Peyer's patch (tissue), 4 donors: ENCODE results near the gene NXPH2. TPM values are rescaled to one million over a fixed set of nuclear protein-coding genes. Genes with fewer than 3 reads are reported as not detected.

Experiments
- DNase-seq, 3 donors: peaks; one replicate each; pipeline ENCODE4 v3.0.0-alpha.2; 2017 to 2019
- H3K27ac ChIP-seq, 4 donors: fragments of 200-600 bp; sonication (generic); one replicate each; pipeline ENCODE4 v1.5.1; 2016 to 2019
- H3K27me3 ChIP-seq, 2 donors: fragments of 200-600 bp; sonication (generic); one replicate each; pipeline ENCODE4 v1.5.1; 2019
- H3K36me3 ChIP-seq, 3 donors: fragments of 200-600 bp; sonication (generic); one replicate each; pipeline ENCODE4 v1.5.1; 2016 to 2019
- H3K4me1 ChIP-seq, 4 donors: fragments of 200-600 bp; sonication (generic); one replicate each; pipeline ENCODE4 v1.5.1; 2016 to 2019
- H3K4me3 ChIP-seq, 4 donors: fragments of 200-600 bp; sonication (generic); 1 replicate in 3 of 4; 2 replicates in 1 of 4; pipeline ENCODE4 v1.5.1; 2016 to 2019; ENCODE audit warnings: mild to moderate bottlenecking in 1 of 4
- H3K9me3 ChIP-seq, 4 donors: fragments of 200-600 bp; sonication (generic); one replicate each; pipeline ENCODE4 v1.5.1; 2016 to 2019; ENCODE audit warnings: mild to moderate bottlenecking in 1 of 4
- CTCF ChIP-seq, 6 experiments: fragments of 450-650 bp in 4 of 6; fragments of 200-600 bp in 2 of 6; sonication (generic) in 1 of 6; IDR thresholded peaks; one replicate each; pipeline ENCODE4 v1.5.1; 2017 to 2019; ENCODE audit warnings: antibody characterized with exemption in 6 of 6, mild to moderate bottlenecking in 3 of 6, moderate library complexity in 1 of 6
- POLR2A ChIP-seq, 2 donors: fragments of 450-650 bp; IDR thresholded peaks; one replicate each; pipeline ENCODE4 v1.5.1; 2017; ENCODE audit warnings: antibody characterized with exemption in 2 of 2, mild to moderate bottlenecking in 2 of 2, moderate library complexity in 2 of 2
- total RNA-seq, 4 donors: library from RNA; depleted of rRNA; stranded (reverse); fragments of >200 nt; gene quantifications; one replicate each; pipeline ENCODE4 v1.1.0, GENCODE V29; 2016

The NXPH2 gene
- total RNA-seq, 4 donors from 2014 or later: not detected

GRCh38 chr2:138732651-138733050 is 47.5 kb downstream of the NXPH2 start:
- no peak overlapping the region for H3K4me3 ChIP-seq
- no peak overlapping the region for H3K27ac ChIP-seq
- no peaks in the 10 kb centered on the region for H3K36me3 ChIP-seq
- no peaks in the 10 kb centered on the region for H3K27me3 ChIP-seq
- no peaks in the 10 kb centered on the region for H3K9me3 ChIP-seq
- no peak for TF ChIP-seq POLR2A (IDR thresholded peaks at IDR 0.05)
- no peak for TF ChIP-seq CTCF (IDR thresholded peaks at IDR 0.05)
- DNase-seq: no peak
- no peaks in the 10 kb centered on the region for H3K4me1 ChIP-seq

GRCh38 chr2:138730497-138731030 is 49.6 kb downstream of the NXPH2 start:
- DNase-seq: no peak
- Histone ChIP-seq H3K9me3 (no peaks in the 10 kb centered on the region), H3K4me3 (no peak overlapping the region), H3K4me1 (no peaks in the 10 kb centered on the region), H3K36me3 (no peaks in the 10 kb centered on the region), H3K27ac (no peak overlapping the region), H3K27me3 (no peaks in the 10 kb centered on the region)
- no peak for TF ChIP-seq POLR2A (IDR thresholded peaks at IDR 0.05)
- TF ChIP-seq CTCF (IDR thresholded peaks at IDR 0.05): no peak

DNA sequence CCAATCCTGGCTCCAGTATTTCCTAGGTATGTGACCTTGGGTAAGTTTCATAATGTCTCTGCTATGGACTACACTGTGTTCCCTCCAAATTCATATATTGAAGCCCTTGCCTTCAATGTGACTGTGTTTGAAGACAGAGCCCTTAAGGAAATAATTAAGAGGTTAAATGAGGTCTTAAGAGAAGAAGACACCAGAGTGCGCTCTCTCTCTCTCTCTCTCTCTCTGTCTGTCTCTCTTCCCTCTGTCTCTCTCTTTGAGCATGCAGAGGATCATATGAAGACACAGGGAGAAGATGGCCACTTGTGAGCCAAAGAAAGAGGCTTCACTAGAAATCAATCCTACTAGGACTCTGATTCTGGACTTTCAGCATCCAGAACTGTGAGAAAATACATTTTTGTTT is 52.2 kb downstream of the NXPH2 start:
- Histone ChIP-seq H3K27me3 (no peaks in the 10 kb centered on the region), H3K27ac (no peak overlapping the region), H3K4me3 (no peak overlapping the region), H3K4me1 (no peaks in the 10 kb centered on the region), H3K36me3 (no peaks in the 10 kb centered on the region), H3K9me3 (no peaks in the 10 kb centered on the region)
- TF ChIP-seq CTCF (IDR thresholded peaks at IDR 0.05) (no peak), POLR2A (IDR thresholded peaks at IDR 0.05) (no peak)
- DNase-seq: no peak

GRCh38 chr2:138726681-138727080 is 53.5 kb downstream of the NXPH2 start:
- no peak overlapping the region for H3K27ac ChIP-seq
- no peak overlapping the region for H3K4me3 ChIP-seq
- no peak for DNase-seq
- no peaks in the 10 kb centered on the region for H3K4me1 ChIP-seq
- no peaks in the 10 kb centered on the region for H3K27me3 ChIP-seq
- TF ChIP-seq POLR2A (IDR thresholded peaks at IDR 0.05): no peak
- no peak for TF ChIP-seq CTCF (IDR thresholded peaks at IDR 0.05)
- no peaks in the 10 kb centered on the region for H3K36me3 ChIP-seq
- H3K9me3 ChIP-seq: no peaks in the 10 kb centered on the region

- no peak overlapping the region for H3K4me3 ChIP-seq
- H3K36me3 ChIP-seq: no peaks in the 10 kb centered on the region
- DNase-seq: no peak
- no peak overlapping the region for H3K27ac ChIP-seq
- no peaks in the 10 kb centered on the region for H3K27me3 ChIP-seq
- H3K9me3 ChIP-seq: no peaks in the 10 kb centered on the region
- TF ChIP-seq CTCF (IDR thresholded peaks at IDR 0.05) (no peak), POLR2A (IDR thresholded peaks at IDR 0.05) (no peak)
- no peaks in the 10 kb centered on the region for H3K4me1 ChIP-seq
Measured at GRCh38 chr2:138724729-138725459, 55.3 kb downstream of the NXPH2 start.
